ENCODE results near the gene DNAJB5. TPM values are rescaled to one million over a fixed set of nuclear protein-coding genes. Genes with fewer than 3 reads are reported as not detected.
A peak's percentile ranks its signal among the peaks of the same experiment; 100 is the strongest.

Gene DNAJB5
- total RNA-seq, 4 donors from 2014 or later: 4.5 to 11.2 (median 9.0) TPM

GRCh38 chr9:34993502-34994259 is 4.1 kb downstream of the DNAJB5 start:
- peaks cover 0 to 60% (median 46%) of the 10 kb centered on the region in 4 donors for H3K4me1 ChIP-seq
- H3K36me3 ChIP-seq: peaks cover 0 to 30% (median 0%) of the 10 kb centered on the region in 3 donors
- H3K27me3 ChIP-seq: no peaks in the 10 kb centered on the region
- WGBS, 2 donors: 25 to 26% methylated on average over 8 to 10 of the region's 10 CpGs
- H3K9me3 ChIP-seq: no peaks in the 10 kb centered on the region
- TF ChIP-seq POLR2A (IDR thresholded peaks at IDR 0.05) (peak in 1 of 2 donors; percentile 20), EP300 (IDR thresholded peaks at IDR 0.05) (peak in 1 of 2 donors; percentile 42), CTCF (IDR thresholded peaks at IDR 0.05) (no peak)
- peak overlapping the region in 1 of 4 donors; percentile 7 for H3K4me3 ChIP-seq
- peak; percentile 35 to 47 for DNase-seq (ENCODE audit: low spot score in 2 of 2)
- peak overlapping the region; percentile 60 to 98 (median 84) for H3K27ac ChIP-seq

- no peaks in the 10 kb centered on the region for H3K27me3 ChIP-seq
- H3K4me1 ChIP-seq: peaks cover 0 to 58% (median 46%) of the 10 kb centered on the region in 4 donors
- H3K4me3 ChIP-seq: peak overlapping the region in 1 of 4 donors; percentile 7
- no peaks in the 10 kb centered on the region for H3K9me3 ChIP-seq
- WGBS, 2 donors: 28 to 42% methylated on average over 4 of the region's 4 CpGs
- H3K36me3 ChIP-seq: peaks cover 0 to 30% (median 0%) of the 10 kb centered on the region in 3 donors
- no peak for DNase-seq (ENCODE audit: low spot score in 2 of 2)
- peak; percentile 42 to 57 (median 50) for TF ChIP-seq CTCF (IDR thresholded peaks at IDR 0.05)
- TF ChIP-seq EP300 (IDR thresholded peaks at IDR 0.05): no peak
- peak overlapping the region; percentile 60 to 98 (median 84) for H3K27ac ChIP-seq
These were observed 4.8 kb downstream of the DNAJB5 start for GRCh38 chr9:34994260-34994899.

- Histone ChIP-seq H3K27me3 (no peaks in the 10 kb centered on the region), H3K4me3 (no peak overlapping the region), H3K4me1 (peaks cover 0 to 57% (median 46%) of the 10 kb centered on the region in 4 donors), H3K27ac (peak overlapping the region in 3 of 4 donors; percentile 69 to 98 (median 98)), H3K9me3 (no peaks in the 10 kb centered on the region), H3K36me3 (peaks cover 0 to 30% (median 0%) of the 10 kb centered on the region in 3 donors)
- no peak for TF ChIP-seq CTCF (IDR thresholded peaks at IDR 0.05)
- peak in 1 of 2 donors; percentile 24 for TF ChIP-seq EP300 (IDR thresholded peaks at IDR 0.05)
- TF ChIP-seq POLR2A (IDR thresholded peaks at IDR 0.05): no peak
- WGBS, 2 donors: 46 to 55% methylated on average over 7 of the region's 7 CpGs
- DNase-seq (ENCODE audit: low spot score in 2 of 2): no peak
These were observed 5.5 kb downstream of the DNAJB5 start for GRCh38 chr9:34994900-34995669.

- H3K4me3 ChIP-seq: no peak overlapping the region
- H3K9me3 ChIP-seq: no peaks in the 10 kb centered on the region
- H3K27me3 ChIP-seq: no peaks in the 10 kb centered on the region
- peak overlapping the region in 2 of 4 donors; percentile 98 for H3K27ac ChIP-seq
- 35 to 44% methylated on average over 3 of the region's 3 CpGs for WGBS, 2 donors
- no peak for DNase-seq (ENCODE audit: low spot score in 2 of 2)
- TF ChIP-seq CTCF (IDR thresholded peaks at IDR 0.05): no peak
- TF ChIP-seq POLR2A (IDR thresholded peaks at IDR 0.05): no peak
- TF ChIP-seq EP300 (IDR thresholded peaks at IDR 0.05): peak in 1 of 2 donors; percentile 0
- peaks cover 0 to 52% (median 41%) of the 10 kb centered on the region in 4 donors for H3K4me1 ChIP-seq
- H3K36me3 ChIP-seq: peaks cover 0 to 34% (median 0%) of the 10 kb centered on the region in 3 donors
These were observed 6.1 kb downstream of the DNAJB5 start for GRCh38 chr9:34995670-34996060.
